Adrenal gland (tissue), 12 donors: ENCODE measurements around the gene SLC16A10. TPM values are rescaled to one million over a fixed set of nuclear protein-coding genes. Genes with fewer than 3 reads are reported as not detected.
"Not testable (repeated sequence)": the region's sequence is repeated elsewhere in the genome, so short reads cannot be mapped to it uniquely, and the experiment has no call there.

Experiments used
- DNase-seq, 7 donors: peaks; one replicate each; pipeline ENCODE4 v3.0.0-alpha.2; 2019 to 2020
- H3K27ac ChIP-seq, 5 donors: fragments of 200-600 bp; sonication (generic) in 4 of 5; 1 replicate in 3 of 5; 2 replicates in 2 of 5; pipeline versions ENCODE4 v1.5.1 to v1.8.0; 2016 to 2020; ENCODE audit warnings: mild to moderate bottlenecking in 1 of 5
- H3K27me3 ChIP-seq: fragments of 200-600 bp; 2 replicates; pipeline ENCODE4 v1.8.0; 2021
- H3K36me3 ChIP-seq, 2 donors: fragments of 200-600 bp; replicated peaks in 1 of 2; 1 replicate in 1 of 2; 2 replicates in 1 of 2; pipeline versions ENCODE4 v1.5.1 to v1.8.0; 2018 to 2022
- H3K4me1 ChIP-seq, 2 donors: fragments of 200-600 bp; replicated peaks in 1 of 2; 1 replicate in 1 of 2; 2 replicates in 1 of 2; pipeline versions ENCODE4 v1.5.1 to v1.8.0; 2018 to 2021
- H3K4me3 ChIP-seq, 4 donors: fragments of 200-600 bp; sonication (generic) in 3 of 4; one replicate each; pipeline ENCODE4 v1.5.1; 2016 to 2018
- H3K9me3 ChIP-seq, 3 donors: fragments of 200-600 bp; sonication (generic) in 1 of 3; replicated peaks in 1 of 3; 1 replicate in 2 of 3; 2 replicates in 1 of 3; pipeline versions ENCODE4 v1.5.1 to v1.8.0; 2016 to 2021
- CTCF ChIP-seq, 6 experiments: fragments of 450-650 bp in 4 of 6; fragments of 200-600 bp in 2 of 6; sonication (generic) in 1 of 6; IDR thresholded peaks; 1 replicate in 5 of 6; 2 replicates in 1 of 6; pipeline versions ENCODE4 v1.5.1 to v1.8.0; 2016 to 2021; ENCODE audit warnings: antibody characterized with exemption in 6 of 6, mild to moderate bottlenecking in 2 of 6, moderate library complexity in 1 of 6
- POLR2A ChIP-seq, 2 donors: fragments of 450-650 bp; IDR thresholded peaks; one replicate each; pipeline ENCODE4 v1.6.1; 2017; ENCODE audit warnings: antibody characterized with exemption in 2 of 2, mild to moderate bottlenecking in 2 of 2, moderate library complexity in 1 of 2
- WGBS, 4 donors: extraction: QIAGEN DNeasy Blood & Tissue Kit in 2 of 4; methylation state at CpG; one replicate each; pipeline versions ENCODE4 v1.1.5 to v1.1.7; 2013 to 2017; 5-methylcytosine and 5-hydroxymethylcytosine counted together
- intact Hi-C, 2 donors: fragments of 100-400 bp; cut with DNase I; formaldehyde crosslinking; loops; one replicate each; pipeline versions ENCODE4 v1.14.1 to v1.15.0; 2022 to 2023
- polyA plus RNA-seq, 3 donors: library from polyadenylated mRNA; stranded (reverse); fragments of 200-250 nt in 2 of 3; fragments of 350-450 nt in 1 of 3; fragmentation: Illumina TruSeq in 1 of 3; extraction: RNeasy Lipid Tissue Mini Kit (QIAGEN cat#74804) in 1 of 3; gene quantifications; one replicate each; pipeline ENCODE4 v1.2.3, GENCODE V29; 2013 to 2014
- total RNA-seq, 9 donors: library from RNA; depleted of rRNA in 4 of 9; stranded (reverse); fragments of >200 nt in 4 of 9; fragments of 120-200 nt in 1 of 9; fragmentation: NEBNext Ultra II Directional in 1 of 9; extraction: Animal tissue kit (Norgen Biotek cat#: 25700) in 1 of 9; gene quantifications; one replicate each; pipeline versions ENCODE4 v1.1.0 to v1.2.4, GENCODE V29; 2013 to 2023
- donor health status: healthy with polysubstance abuse.
- donor health status: Bipolar disorder and iron deficiency.
- donor health status: DM: yes; HTN: yes; CAD: no.
- donor health status: DM: no; HTN: no; CAD: no.
- donor health status: DM: no; HTN: no; CAD: no.
- donor health status: DM: yes; HTN: yes; CAD: no.

Gene SLC16A10
- total and polyA plus RNA-seq, 12 donors = 4.6 to 97.0 (median 24.9) TPM

- intact Hi-C loops = no loop called here
- DNase-seq = no peak
- Histone ChIP-seq H3K9me3 (no peaks in the 10 kb centered on the region), H3K4me1 (no peaks in the 10 kb centered on the region), H3K27me3 (no peaks in the 10 kb centered on the region), H3K27ac (no peak overlapping the region), H3K36me3 (no peaks in the 10 kb centered on the region), H3K4me3 (no peak overlapping the region)
- WGBS, 4 donors = 93 to 96% (median 94%) methylated on average over 3 of the region's 3 CpGs
- no peak for TF ChIP-seq CTCF (IDR thresholded peaks at IDR 0.05)
- no peak for TF ChIP-seq POLR2A (IDR thresholded peaks at IDR 0.05)
Observed at GRCh38 chr6:111190637-111191036, 103.3 kb downstream of the SLC16A10 start.

- H3K27ac ChIP-seq, H3K9me3 ChIP-seq, intact Hi-C loops, H3K4me1 ChIP-seq, DNase-seq, H3K4me3 ChIP-seq, H3K36me3 ChIP-seq, H3K27me3 ChIP-seq: not testable (repeated sequence)
Observed at GRCh38 chr6:111191136-111191535, 103.8 kb downstream of the SLC16A10 start.

- Histone ChIP-seq H3K9me3 (no peaks in the 10 kb centered on the region), H3K27ac (no peak overlapping the region), H3K4me3 (no peak overlapping the region), H3K27me3 (no peaks in the 10 kb centered on the region), H3K4me1 (no peaks in the 10 kb centered on the region), H3K36me3 (no peaks in the 10 kb centered on the region)
- DNase-seq = no peak
- intact Hi-C loops = no loop called here
- TF ChIP-seq CTCF (IDR thresholded peaks at IDR 0.05) (no peak), POLR2A (IDR thresholded peaks at IDR 0.05) (no peak)
Observed at GRCh38 chr6:111192911-111193555, 105.7 kb downstream of the SLC16A10 start.

GRCh38 chr6:111195656-111196055 lies 108.4 kb downstream of the SLC16A10 start:
- no peak for DNase-seq
- Histone ChIP-seq H3K4me1 (no peaks in the 10 kb centered on the region), H3K36me3 (no peaks in the 10 kb centered on the region), H3K4me3 (no peak overlapping the region), H3K9me3 (no peaks in the 10 kb centered on the region), H3K27me3 (no peaks in the 10 kb centered on the region), H3K27ac (no peak overlapping the region)
- intact Hi-C loops = no loop called here
- TF ChIP-seq POLR2A (IDR thresholded peaks at IDR 0.05) (no peak), CTCF (IDR thresholded peaks at IDR 0.05) (no peak)

- Histone ChIP-seq H3K27ac (no peak overlapping the region), H3K4me1 (no peaks in the 10 kb centered on the region), H3K9me3 (no peaks in the 10 kb centered on the region), H3K27me3 (no peaks in the 10 kb centered on the region), H3K4me3 (no peak overlapping the region), H3K36me3 (no peaks in the 10 kb centered on the region)
- TF ChIP-seq POLR2A (IDR thresholded peaks at IDR 0.05) (no peak), CTCF (IDR thresholded peaks at IDR 0.05) (no peak)
- DNase-seq = no peak
- intact Hi-C loops = no loop called here
- WGBS, 4 donors = 97 to 99% (median 98%) methylated on average over 3 of the region's 3 CpGs
Observed at GRCh38 chr6:111198841-111199240, 111.5 kb downstream of the SLC16A10 start.
